ENCODE results near the gene PVALEF.
"Not testable (repeated sequence)": the region's sequence is repeated elsewhere in the genome, so short reads cannot be mapped to it uniquely, and the experiment has no call there.

DNA sequence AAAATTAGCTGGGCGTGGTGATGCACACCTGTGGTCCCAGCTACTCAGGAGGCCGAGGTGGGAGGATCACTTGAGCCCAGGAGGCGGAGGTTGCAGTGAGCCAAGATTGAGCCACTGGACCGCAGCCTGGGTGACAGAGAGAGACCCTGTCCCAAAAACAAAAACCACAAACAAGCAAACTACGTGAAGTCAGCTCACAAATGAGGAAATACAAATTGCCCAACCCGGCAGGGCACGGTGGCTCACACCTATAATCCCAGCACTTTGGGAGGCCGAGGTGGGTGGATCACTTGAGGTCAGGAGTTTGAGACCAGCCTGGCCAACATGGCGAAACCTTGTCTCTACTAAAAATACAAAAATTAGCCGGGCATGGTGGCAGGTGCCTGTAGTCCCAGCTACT lies 19.1 kb upstream of the PVALEF start:
- TF ChIP-seq, protein P1, sequence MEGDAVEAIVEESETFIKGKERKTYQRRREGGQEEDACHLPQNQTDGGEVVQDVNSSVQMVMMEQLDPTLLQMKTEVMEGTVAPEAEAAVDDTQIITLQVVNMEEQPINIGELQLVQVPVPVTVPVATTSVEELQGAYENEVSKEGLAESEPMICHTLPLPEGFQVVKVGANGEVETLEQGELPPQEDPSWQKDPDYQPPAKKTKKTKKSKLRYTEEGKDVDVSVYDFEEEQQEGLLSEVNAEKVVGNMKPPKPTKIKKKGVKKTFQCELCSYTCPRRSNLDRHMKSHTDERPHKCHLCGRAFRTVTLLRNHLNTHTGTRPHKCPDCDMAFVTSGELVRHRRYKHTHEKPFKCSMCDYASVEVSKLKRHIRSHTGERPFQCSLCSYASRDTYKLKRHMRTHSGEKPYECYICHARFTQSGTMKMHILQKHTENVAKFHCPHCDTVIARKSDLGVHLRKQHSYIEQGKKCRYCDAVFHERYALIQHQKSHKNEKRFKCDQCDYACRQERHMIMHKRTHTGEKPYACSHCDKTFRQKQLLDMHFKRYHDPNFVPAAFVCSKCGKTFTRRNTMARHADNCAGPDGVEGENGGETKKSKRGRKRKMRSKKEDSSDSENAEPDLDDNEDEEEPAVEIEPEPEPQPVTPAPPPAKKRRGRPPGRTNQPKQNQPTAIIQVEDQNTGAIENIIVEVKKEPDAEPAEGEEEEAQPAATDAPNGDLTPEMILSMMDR (IDR thresholded peaks at IDR 0.05) = not testable (repeated sequence)
- not testable (repeated sequence) for TF ChIP-seq POLR2AphosphoS5 (IDR thresholded peaks at IDR 0.05; ENCODE audit: insufficient read depth in 1 of 2, low read depth in 1 of 2)
